Measurements from ENCODE around the gene ITGAX.

DNA sequence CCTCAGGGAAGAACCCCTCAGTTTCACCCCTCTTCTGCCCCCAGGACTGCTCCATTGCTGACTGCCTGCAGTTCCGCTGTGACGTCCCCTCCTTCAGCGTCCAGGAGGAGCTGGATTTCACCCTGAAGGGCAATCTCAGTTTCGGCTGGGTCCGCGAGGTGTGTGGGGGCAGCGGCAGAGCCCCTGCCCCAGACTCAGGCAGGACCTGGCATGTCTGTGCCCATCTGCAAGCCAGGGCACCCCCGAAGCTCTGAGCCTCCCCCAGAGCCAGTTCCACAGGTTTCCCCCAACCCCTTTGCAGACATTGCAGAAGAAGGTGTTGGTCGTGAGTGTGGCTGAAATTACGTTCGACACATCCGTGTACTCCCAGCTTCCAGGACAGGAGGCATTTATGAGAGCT is 68.8 kb downstream of the ITGAX start:
- TF ChIP-seq, protein P1, sequence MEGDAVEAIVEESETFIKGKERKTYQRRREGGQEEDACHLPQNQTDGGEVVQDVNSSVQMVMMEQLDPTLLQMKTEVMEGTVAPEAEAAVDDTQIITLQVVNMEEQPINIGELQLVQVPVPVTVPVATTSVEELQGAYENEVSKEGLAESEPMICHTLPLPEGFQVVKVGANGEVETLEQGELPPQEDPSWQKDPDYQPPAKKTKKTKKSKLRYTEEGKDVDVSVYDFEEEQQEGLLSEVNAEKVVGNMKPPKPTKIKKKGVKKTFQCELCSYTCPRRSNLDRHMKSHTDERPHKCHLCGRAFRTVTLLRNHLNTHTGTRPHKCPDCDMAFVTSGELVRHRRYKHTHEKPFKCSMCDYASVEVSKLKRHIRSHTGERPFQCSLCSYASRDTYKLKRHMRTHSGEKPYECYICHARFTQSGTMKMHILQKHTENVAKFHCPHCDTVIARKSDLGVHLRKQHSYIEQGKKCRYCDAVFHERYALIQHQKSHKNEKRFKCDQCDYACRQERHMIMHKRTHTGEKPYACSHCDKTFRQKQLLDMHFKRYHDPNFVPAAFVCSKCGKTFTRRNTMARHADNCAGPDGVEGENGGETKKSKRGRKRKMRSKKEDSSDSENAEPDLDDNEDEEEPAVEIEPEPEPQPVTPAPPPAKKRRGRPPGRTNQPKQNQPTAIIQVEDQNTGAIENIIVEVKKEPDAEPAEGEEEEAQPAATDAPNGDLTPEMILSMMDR (IDR thresholded peaks at IDR 0.05): no peak
- TF ChIP-seq POLR2A (IDR thresholded peaks at IDR 0.05): no peak
